CD4-positive, alpha-beta T cell (primary cell): ENCODE data around the gene NR1D2. TPM values are rescaled to one million over a fixed set of nuclear protein-coding genes. Genes with fewer than 3 reads are reported as not detected.

Experiments used
- ATAC-seq: fragments of 200-7000 bp; cut with Tn5 transposase; one replicate; pipeline ENCODE4 v1.10.0; 2022; ENCODE audit warnings: mild to moderate bottlenecking; ENCODE audit not compliant: poor library complexity
- CTCF ChIA-PET: fragments of 350-600 bp; sonication (Branson Sonifier 250); formaldehyde crosslinking; loops from one replicate; lab custom pipeline; 2021; ENCODE audit warnings: antibody characterized with exemption, inconsistent platforms; lab: Charles Lee
- POLR2A ChIA-PET: fragments of 350-600 bp; sonication (Branson Sonifier 250); formaldehyde crosslinking; loops from one replicate; lab custom pipeline; 2021; ENCODE audit warnings: antibody characterized with exemption, inconsistent platforms; lab: Charles Lee
- DNase-seq, 14 experiments: peaks; one replicate each; pipeline ENCODE4 v3.0.0-alpha.2; 2013 to 2020; ENCODE audit warnings: mixed read lengths in 2 of 14
- H3K27ac ChIP-seq, 2 donors: one replicate each; pipeline versions ENCODE4 v1.5.1 to v1.7.0; 2013; ENCODE audit warnings: low read length in 2 of 2, low read depth in 1 of 2, mild to moderate bottlenecking in 1 of 2
- H3K27me3 ChIP-seq, 2 experiments: 1 replicate in 1 of 2; 2 replicates in 1 of 2; pipeline versions ENCODE4 v1.6.1 to v1.7.0; 2013; ENCODE audit warnings: low read length in 2 of 2, control low read depth in 1 of 2, mild to moderate bottlenecking in 1 of 2, moderate library complexity in 1 of 2; ENCODE audit not compliant: insufficient read depth in 2 of 2, control insufficient read depth in 1 of 2
- H3K36me3 ChIP-seq: one replicate; pipeline ENCODE4 v1.6.1; 2013; ENCODE audit warnings: low read length, control low read depth; ENCODE audit not compliant: insufficient read depth
- H3K4me1 ChIP-seq: one replicate; pipeline ENCODE4 v1.6.1; 2013; ENCODE audit warnings: low read length, control low read depth; ENCODE audit not compliant: insufficient read depth
- H3K4me3 ChIP-seq: one replicate; pipeline ENCODE4 v1.5.1; 2013; ENCODE audit warnings: mild to moderate bottlenecking, low read length, moderate library complexity
- H3K9me3 ChIP-seq, 2 experiments: 1 replicate in 1 of 2; 2 replicates in 1 of 2; pipeline versions ENCODE4 v1.6.1 to v1.7.0; 2013; ENCODE audit warnings: low read length in 2 of 2, mild to moderate bottlenecking in 2 of 2, control low read depth in 1 of 2, moderate library complexity in 1 of 2; ENCODE audit not compliant: control insufficient read depth in 1 of 2, insufficient read depth in 1 of 2
- H3K27ac Mint-ChIP-seq: one replicate; pipeline ENCODE4 v1.8.0; 2020; ENCODE audit warnings: mixed read lengths
- H3K27me3 Mint-ChIP-seq: one replicate; pipeline ENCODE4 v1.8.0; 2021; ENCODE audit warnings: mixed read lengths
- H3K36me3 Mint-ChIP-seq: one replicate; pipeline ENCODE4 v1.8.0; 2021; ENCODE audit warnings: low read depth, mixed read lengths
- H3K4me1 Mint-ChIP-seq: one replicate; pipeline ENCODE4 v1.8.0; 2021; ENCODE audit warnings: low read depth, mixed read lengths
- H3K4me3 Mint-ChIP-seq: one replicate; pipeline ENCODE4 v1.8.0; 2020; ENCODE audit warnings: mild to moderate bottlenecking, mixed read lengths
- H3K9me3 Mint-ChIP-seq: one replicate; pipeline ENCODE4 v1.8.0; 2020; ENCODE audit warnings: mixed read lengths
- intact Hi-C, 2 experiments: fragments of 100-400 bp; cut with DNase I in 1 of 2; cut with micrococcal nuclease in 1 of 2; formaldehyde crosslinking; loops; one replicate each; pipeline versions ENCODE4 v1.15.1 to v1.9.0; 2023 to 2025; cut with DNase I, micrococcal nuclease
- total RNA-seq, 174 experiments: library from RNA in 2 of 174; stranded (reverse) in 2 of 174; gene quantifications; one replicate each; pipeline ENCODE4 v1.2.3 and lab custom pipeline; 2021 to 2026
- TF ChIP-seq, protein P1 (sequence below): fragments of 200-600 bp; IDR thresholded peaks from one replicate; pipeline ENCODE4 v1.8.0; 2022; ENCODE audit warnings: antibody characterized with exemption, mild to moderate bottlenecking

Gene NR1D2
- total RNA-seq, 2 experiments from 2014 or later: 111 to 113 TPM

DNA sequence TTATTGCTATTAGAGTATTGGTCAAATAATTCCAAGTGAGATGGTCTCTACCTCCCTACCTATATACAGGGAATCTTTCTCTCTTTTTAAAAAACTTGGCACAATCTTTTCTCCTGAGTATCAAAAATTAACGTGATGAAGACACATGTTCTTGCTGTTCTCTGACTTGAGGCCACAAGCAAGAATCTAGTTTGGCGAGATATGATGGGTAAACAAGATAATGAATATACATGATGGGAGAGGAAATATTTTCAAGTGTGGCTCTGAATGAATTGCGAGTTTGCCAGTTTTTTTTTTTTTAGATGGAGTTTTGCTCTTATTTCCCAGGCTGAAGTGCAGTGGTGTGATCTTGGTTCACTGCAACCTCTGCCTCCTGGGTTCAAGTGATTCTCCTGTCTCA is 11.6 kb downstream of the NR1D2 start:
- TF ChIP-seq, protein P1, sequence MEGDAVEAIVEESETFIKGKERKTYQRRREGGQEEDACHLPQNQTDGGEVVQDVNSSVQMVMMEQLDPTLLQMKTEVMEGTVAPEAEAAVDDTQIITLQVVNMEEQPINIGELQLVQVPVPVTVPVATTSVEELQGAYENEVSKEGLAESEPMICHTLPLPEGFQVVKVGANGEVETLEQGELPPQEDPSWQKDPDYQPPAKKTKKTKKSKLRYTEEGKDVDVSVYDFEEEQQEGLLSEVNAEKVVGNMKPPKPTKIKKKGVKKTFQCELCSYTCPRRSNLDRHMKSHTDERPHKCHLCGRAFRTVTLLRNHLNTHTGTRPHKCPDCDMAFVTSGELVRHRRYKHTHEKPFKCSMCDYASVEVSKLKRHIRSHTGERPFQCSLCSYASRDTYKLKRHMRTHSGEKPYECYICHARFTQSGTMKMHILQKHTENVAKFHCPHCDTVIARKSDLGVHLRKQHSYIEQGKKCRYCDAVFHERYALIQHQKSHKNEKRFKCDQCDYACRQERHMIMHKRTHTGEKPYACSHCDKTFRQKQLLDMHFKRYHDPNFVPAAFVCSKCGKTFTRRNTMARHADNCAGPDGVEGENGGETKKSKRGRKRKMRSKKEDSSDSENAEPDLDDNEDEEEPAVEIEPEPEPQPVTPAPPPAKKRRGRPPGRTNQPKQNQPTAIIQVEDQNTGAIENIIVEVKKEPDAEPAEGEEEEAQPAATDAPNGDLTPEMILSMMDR: no peak
- no peaks in the 10 kb centered on the region for H3K27me3 Mint-ChIP-seq
- H3K27ac ChIP-seq: no peak overlapping the region
- ATAC-seq (no peak), DNase-seq (no peak)
- POLR2A ChIA-PET: interaction anchor here (1.5 kb wide), 1 partner anchor 40 kb away, joined by 6 read pairs; the partner anchor contains the start of genes NKIRAS1 and RPL15
- H3K4me3 Mint-ChIP-seq: no peak overlapping the region
- peaks cover 85% of the 10 kb centered on the region for H3K36me3 Mint-ChIP-seq
- peaks cover 55% of the 10 kb centered on the region for H3K36me3 ChIP-seq
- CTCF ChIA-PET: no interaction called here
- H3K9me3 ChIP-seq: no peaks in the 10 kb centered on the region
- H3K9me3 Mint-ChIP-seq: no peaks in the 10 kb centered on the region
- H3K27ac Mint-ChIP-seq: peak overlapping the region; percentile 11
- intact Hi-C loops: no loop called here
- no peak overlapping the region for H3K4me3 ChIP-seq
- H3K4me1 Mint-ChIP-seq: peaks cover 72% of the 10 kb centered on the region
- no peaks in the 10 kb centered on the region for H3K27me3 ChIP-seq
- peaks cover 23% of the 10 kb centered on the region for H3K4me1 ChIP-seq

DNA sequence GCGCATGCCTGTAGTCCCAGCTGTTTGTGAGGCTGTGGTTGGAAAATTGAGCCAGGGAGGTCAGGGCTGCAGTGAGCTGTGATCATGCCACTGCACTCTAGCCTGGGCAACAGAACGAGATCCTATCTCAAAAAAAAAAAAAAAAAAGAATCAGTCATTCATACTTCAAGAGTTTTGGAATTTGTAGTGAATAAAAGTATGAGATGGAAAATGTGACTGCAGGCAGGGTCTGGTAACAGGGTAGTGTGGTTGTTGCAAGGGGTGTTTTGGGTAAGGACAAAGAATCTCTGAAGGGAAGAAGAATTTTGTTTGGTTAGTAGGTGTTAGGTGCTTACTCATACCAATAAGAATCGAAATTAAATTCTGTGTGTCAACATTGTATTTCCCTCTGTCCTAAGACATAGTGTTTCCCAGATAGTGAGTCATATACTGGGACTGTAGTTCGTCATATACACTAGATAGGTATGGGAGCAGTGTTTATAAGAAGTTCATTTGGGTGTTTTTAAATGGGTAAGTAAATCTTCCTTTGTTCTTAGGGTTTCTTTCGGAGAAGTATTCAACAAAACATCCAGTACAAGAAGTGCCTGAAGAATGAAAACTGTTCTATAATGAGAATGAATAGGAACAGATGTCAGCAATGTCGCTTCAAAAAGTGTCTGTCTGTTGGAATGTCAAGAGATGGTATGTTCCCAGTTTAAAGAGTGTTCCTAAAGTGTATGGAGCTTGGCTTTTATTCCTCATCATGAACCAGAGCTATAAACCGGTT is 14.2 kb downstream of the NR1D2 start:
- TF ChIP-seq, protein P1: no peak
- Histone ChIP-seq H3K4me3 (no peak overlapping the region), H3K27me3 (no peaks in the 10 kb centered on the region), H3K36me3 (peaks cover 76% of the 10 kb centered on the region), H3K27ac (no peak overlapping the region), H3K4me1 (peaks cover 7% of the 10 kb centered on the region), H3K9me3 (no peaks in the 10 kb centered on the region)
- peak overlapping the region; percentile 11 for H3K4me3 Mint-ChIP-seq
- peaks cover 92% of the 10 kb centered on the region for H3K36me3 Mint-ChIP-seq
- no peak for ATAC-seq
- H3K9me3 Mint-ChIP-seq: no peaks in the 10 kb centered on the region
- H3K27me3 Mint-ChIP-seq: no peaks in the 10 kb centered on the region
- ChIA-PET CTCF (no interaction called here), POLR2A (interaction anchor here (1.1 kb wide), 1 partner anchor 10 kb away, joined by 3 read pairs; no protein-coding TSS in a partner anchor)
- intact Hi-C loops: no loop called here
- DNase-seq: no peak
- H3K4me1 Mint-ChIP-seq: peaks cover 55% of the 10 kb centered on the region
- peak overlapping the region; percentile 38 for H3K27ac Mint-ChIP-seq

DNA sequence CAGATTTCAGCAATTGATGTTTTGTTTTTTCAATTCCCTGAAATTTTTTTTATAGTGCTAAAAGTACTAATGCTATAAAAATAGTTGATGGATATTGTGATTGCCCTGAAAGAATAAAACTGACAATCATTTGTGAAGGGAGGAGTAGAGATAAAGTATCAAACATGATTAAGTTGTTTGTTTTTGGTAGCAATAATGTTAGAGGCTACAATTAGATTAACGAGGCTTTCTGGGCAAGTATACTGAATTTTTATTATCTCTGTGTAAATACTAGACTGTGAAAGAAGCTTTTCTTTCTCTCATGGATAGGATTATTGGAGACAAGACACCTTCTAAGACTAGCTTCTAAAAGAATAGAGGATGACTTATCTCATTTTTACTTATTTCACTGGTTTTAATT is 15.6 kb downstream of the NR1D2 start:
- no peak overlapping the region for H3K4me3 Mint-ChIP-seq
- intact Hi-C loops: no loop called here
- CTCF ChIA-PET: no interaction called here
- H3K36me3 Mint-ChIP-seq: peaks cover 90% of the 10 kb centered on the region
- no peaks in the 10 kb centered on the region for H3K27me3 Mint-ChIP-seq
- no peak overlapping the region for H3K27ac Mint-ChIP-seq
- no peaks in the 10 kb centered on the region for H3K9me3 ChIP-seq
- peaks cover 77% of the 10 kb centered on the region for H3K36me3 ChIP-seq
- peaks cover 45% of the 10 kb centered on the region for H3K4me1 Mint-ChIP-seq
- DNase-seq (no peak), ATAC-seq (no peak)
- H3K27ac ChIP-seq: no peak overlapping the region
- peaks cover 7% of the 10 kb centered on the region for H3K4me1 ChIP-seq
- H3K27me3 ChIP-seq: no peaks in the 10 kb centered on the region
- no peaks in the 10 kb centered on the region for H3K9me3 Mint-ChIP-seq
- H3K4me3 ChIP-seq: no peak overlapping the region
- POLR2A ChIA-PET: interaction anchor here (1.9 kb wide), 1 partner anchor 44 kb away, joined by 7 read pairs; the partner anchor contains the start of genes NKIRAS1 and RPL15
- TF ChIP-seq, protein P1: no peak
